WTC11 (cell line): ENCODE measurements around the gene ZNF555. TPM values are rescaled to one million over a fixed set of nuclear protein-coding genes. Genes with fewer than 3 reads are reported as not detected.

Source experiments
- ATAC-seq: fragments of 200-7000 bp; cut with Tn5 transposase; 2 replicates; pipeline ENCODE4 v1.10.0; 2021; ENCODE audit warnings: mild to moderate bottlenecking, moderate library complexity
- CTCF ChIA-PET: fragments of 300-600 bp; sonication (Branson Sonifier 250); formaldehyde crosslinking; loops from one replicate; lab custom pipeline; 2021; ENCODE audit warnings: antibody characterized with exemption; lab: Charles Lee
- POLR2A ChIA-PET: fragments of 350-600 bp; sonication (Branson Sonifier 250); formaldehyde crosslinking; loops from one replicate; lab custom pipeline; 2021; ENCODE audit warnings: antibody characterized with exemption; lab: Charles Lee
- DNase-seq: peaks from one replicate; pipeline ENCODE4 v3.0.0; 2021; ENCODE audit warnings: low spot score
- H3K27ac Mint-ChIP-seq: 2 replicates; pipeline ENCODE4 v1.8.0; 2021; ENCODE audit warnings: mixed read lengths
- H3K27me3 Mint-ChIP-seq: 2 replicates; pipeline ENCODE4 v1.8.0; 2021; ENCODE audit warnings: low read depth, mild to moderate bottlenecking, moderate library complexity, mixed read lengths
- H3K36me3 Mint-ChIP-seq: 2 replicates; pipeline ENCODE4 v1.8.0; 2021; ENCODE audit warnings: mixed read lengths
- H3K4me1 Mint-ChIP-seq: 2 replicates; pipeline ENCODE4 v1.8.0; 2022; ENCODE audit warnings: mixed read lengths
- H3K4me3 Mint-ChIP-seq: 2 replicates; pipeline ENCODE4 v1.8.0; 2021; ENCODE audit warnings: mild to moderate bottlenecking, moderate library complexity, mixed read lengths
- H3K9me3 Mint-ChIP-seq: 2 replicates; pipeline ENCODE4 v1.8.0; 2021; ENCODE audit warnings: mixed read lengths
- GABPB1 ChIP-seq: sonication (generic); formaldehyde crosslinking; IDR thresholded peaks from 2 replicates; pipeline ENCODE4 v1.8.1; 2023; ENCODE audit warnings: mild to moderate bottlenecking, missing genetic modification reagents
- SMAD3 ChIP-seq: sonication (generic); formaldehyde crosslinking; IDR thresholded peaks from 2 replicates; pipeline ENCODE4 v1.8.0; 2022; ENCODE audit warnings: missing genetic modification reagents, mild to moderate bottlenecking, borderline replicate concordance
- ZNF263 ChIP-seq: sonication (generic); formaldehyde crosslinking; IDR thresholded peaks from 2 replicates; pipeline ENCODE4 v1.8.1; 2022; ENCODE audit warnings: low read depth, mild to moderate bottlenecking, moderate library complexity, missing genetic modification reagents
- ZNF317 ChIP-seq: sonication (generic); formaldehyde crosslinking; IDR thresholded peaks from 2 replicates; pipeline ENCODE4 v1.8.1; 2023; ENCODE audit warnings: low read depth, mild to moderate bottlenecking, moderate library complexity, missing genetic modification reagents, borderline replicate concordance
- ZNF423 ChIP-seq: fragments of 250-450 bp; sonication (Bioruptor Pico); IDR thresholded peaks from 2 replicates; pipeline ENCODE4 v2.1.2; 2022; ENCODE audit warnings: mild to moderate bottlenecking, moderate library complexity
- total RNA-seq: library from RNA; stranded (reverse); gene quantifications from 3 replicates; pipeline ENCODE4 v1.2.3, GENCODE V29; 2021
- TF ChIP-seq, protein P1 (sequence below): sonication (generic); formaldehyde crosslinking; IDR thresholded peaks from 2 replicates; pipeline ENCODE4 v1.8.0; 2023; ENCODE audit warnings: mild to moderate bottlenecking, missing genetic modification reagents
- TF ChIP-seq, protein P2 (sequence below): sonication (generic); formaldehyde crosslinking; IDR thresholded peaks from 2 replicates; pipeline ENCODE4 v1.8.1; 2023; ENCODE audit warnings: mild to moderate bottlenecking, missing genetic modification reagents, borderline replicate concordance
- TF ChIP-seq, protein P3 (sequence below): sonication (generic); formaldehyde crosslinking; IDR thresholded peaks from 2 replicates; pipeline ENCODE4 v1.8.0; 2022; ENCODE audit warnings: mild to moderate bottlenecking, missing genetic modification reagents
- TF ChIP-seq, protein P4 (sequence below): fragments of 250-450 bp; sonication (Bioruptor Pico); IDR thresholded peaks from 2 replicates; pipeline ENCODE4 v1.9.0; 2021; ENCODE audit warnings: mild to moderate bottlenecking, borderline replicate concordance
- TF ChIP-seq, protein P5 (sequence below): sonication (generic); formaldehyde crosslinking; IDR thresholded peaks from 2 replicates; pipeline ENCODE4 v1.8.1; 2023; ENCODE audit warnings: mild to moderate bottlenecking, missing genetic modification reagents
- TF ChIP-seq, protein P6 (sequence below): fragments of 250-450 bp; sonication (Bioruptor Pico); IDR thresholded peaks from 2 replicates; pipeline ENCODE4 v2.1.2; 2022; ENCODE audit warnings: mild to moderate bottlenecking, moderate library complexity

Gene ZNF555
- total RNA-seq, 1 experiment from 2014 or later = 6.6 TPM

DNA sequence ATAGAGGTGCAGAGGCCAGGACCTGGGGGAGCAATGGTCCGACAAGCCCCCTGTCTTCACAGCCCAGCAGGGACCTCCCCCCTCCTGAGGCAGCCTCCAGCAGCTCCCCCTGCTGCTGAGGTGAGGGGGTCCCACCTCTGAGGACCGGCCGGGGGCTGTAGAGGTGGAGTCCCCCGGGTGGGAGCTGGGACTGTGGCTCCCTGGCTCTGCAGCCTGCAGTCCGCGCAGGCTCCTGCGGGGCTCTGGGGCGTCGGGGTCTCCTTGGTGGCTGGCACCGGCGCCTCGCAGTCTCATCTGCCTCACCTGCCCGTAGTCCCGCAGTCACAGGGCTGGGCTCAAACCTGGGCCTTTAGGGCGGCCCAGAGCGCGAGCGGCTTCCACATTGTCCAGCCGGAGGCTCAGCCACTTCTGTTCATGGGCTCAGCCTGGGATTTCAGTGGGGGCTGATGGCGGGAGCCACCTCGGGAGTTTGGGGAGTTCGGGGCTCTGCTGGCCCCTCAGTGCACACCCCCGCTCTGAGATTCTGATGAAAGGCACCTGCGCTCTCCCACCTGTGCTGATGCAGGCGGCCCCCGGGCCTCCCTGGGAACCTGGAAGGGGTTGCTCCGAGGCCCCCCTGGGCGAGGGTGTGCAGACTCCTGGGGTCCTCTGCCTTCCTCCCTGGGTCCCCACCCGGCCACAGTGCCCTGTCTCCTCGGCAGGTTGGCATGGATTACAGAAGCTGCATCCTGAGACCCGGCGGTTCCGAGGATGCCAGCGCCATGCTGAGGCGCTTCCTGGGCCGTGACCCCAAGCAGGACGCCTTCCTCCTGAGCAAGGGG is 28.7 kb upstream of the ZNF555 start (continued):
- TF ChIP-seq ZNF263 (no peak), SMAD3 (CRISPR knock-in tag) (no peak)
- TF ChIP-seq, protein P1, sequence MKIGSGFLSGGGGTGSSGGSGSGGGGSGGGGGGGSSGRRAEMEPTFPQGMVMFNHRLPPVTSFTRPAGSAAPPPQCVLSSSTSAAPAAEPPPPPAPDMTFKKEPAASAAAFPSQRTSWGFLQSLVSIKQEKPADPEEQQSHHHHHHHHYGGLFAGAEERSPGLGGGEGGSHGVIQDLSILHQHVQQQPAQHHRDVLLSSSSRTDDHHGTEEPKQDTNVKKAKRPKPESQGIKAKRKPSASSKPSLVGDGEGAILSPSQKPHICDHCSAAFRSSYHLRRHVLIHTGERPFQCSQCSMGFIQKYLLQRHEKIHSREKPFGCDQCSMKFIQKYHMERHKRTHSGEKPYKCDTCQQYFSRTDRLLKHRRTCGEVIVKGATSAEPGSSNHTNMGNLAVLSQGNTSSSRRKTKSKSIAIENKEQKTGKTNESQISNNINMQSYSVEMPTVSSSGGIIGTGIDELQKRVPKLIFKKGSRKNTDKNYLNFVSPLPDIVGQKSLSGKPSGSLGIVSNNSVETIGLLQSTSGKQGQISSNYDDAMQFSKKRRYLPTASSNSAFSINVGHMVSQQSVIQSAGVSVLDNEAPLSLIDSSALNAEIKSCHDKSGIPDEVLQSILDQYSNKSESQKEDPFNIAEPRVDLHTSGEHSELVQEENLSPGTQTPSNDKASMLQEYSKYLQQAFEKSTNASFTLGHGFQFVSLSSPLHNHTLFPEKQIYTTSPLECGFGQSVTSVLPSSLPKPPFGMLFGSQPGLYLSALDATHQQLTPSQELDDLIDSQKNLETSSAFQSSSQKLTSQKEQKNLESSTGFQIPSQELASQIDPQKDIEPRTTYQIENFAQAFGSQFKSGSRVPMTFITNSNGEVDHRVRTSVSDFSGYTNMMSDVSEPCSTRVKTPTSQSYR (CRISPR knock-in tag) = no peak
- TF ChIP-seq, protein P2, sequence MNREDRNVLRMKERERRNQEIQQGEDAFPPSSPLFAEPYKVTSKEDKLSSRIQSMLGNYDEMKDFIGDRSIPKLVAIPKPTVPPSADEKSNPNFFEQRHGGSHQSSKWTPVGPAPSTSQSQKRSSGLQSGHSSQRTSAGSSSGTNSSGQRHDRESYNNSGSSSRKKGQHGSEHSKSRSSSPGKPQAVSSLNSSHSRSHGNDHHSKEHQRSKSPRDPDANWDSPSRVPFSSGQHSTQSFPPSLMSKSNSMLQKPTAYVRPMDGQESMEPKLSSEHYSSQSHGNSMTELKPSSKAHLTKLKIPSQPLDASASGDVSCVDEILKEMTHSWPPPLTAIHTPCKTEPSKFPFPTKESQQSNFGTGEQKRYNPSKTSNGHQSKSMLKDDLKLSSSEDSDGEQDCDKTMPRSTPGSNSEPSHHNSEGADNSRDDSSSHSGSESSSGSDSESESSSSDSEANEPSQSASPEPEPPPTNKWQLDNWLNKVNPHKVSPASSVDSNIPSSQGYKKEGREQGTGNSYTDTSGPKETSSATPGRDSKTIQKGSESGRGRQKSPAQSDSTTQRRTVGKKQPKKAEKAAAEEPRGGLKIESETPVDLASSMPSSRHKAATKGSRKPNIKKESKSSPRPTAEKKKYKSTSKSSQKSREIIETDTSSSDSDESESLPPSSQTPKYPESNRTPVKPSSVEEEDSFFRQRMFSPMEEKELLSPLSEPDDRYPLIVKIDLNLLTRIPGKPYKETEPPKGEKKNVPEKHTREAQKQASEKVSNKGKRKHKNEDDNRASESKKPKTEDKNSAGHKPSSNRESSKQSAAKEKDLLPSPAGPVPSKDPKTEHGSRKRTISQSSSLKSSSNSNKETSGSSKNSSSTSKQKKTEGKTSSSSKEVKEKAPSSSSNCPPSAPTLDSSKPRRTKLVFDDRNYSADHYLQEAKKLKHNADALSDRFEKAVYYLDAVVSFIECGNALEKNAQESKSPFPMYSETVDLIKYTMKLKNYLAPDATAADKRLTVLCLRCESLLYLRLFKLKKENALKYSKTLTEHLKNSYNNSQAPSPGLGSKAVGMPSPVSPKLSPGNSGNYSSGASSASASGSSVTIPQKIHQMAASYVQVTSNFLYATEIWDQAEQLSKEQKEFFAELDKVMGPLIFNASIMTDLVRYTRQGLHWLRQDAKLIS (CRISPR knock-in tag) = no peak
- TF ChIP-seq, protein P3, sequence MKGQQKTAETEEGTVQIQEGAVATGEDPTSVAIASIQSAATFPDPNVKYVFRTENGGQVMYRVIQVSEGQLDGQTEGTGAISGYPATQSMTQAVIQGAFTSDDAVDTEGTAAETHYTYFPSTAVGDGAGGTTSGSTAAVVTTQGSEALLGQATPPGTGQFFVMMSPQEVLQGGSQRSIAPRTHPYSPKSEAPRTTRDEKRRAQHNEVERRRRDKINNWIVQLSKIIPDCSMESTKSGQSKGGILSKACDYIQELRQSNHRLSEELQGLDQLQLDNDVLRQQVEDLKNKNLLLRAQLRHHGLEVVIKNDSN (CRISPR knock-in tag) = no peak
- TF ChIP-seq, protein P4, sequence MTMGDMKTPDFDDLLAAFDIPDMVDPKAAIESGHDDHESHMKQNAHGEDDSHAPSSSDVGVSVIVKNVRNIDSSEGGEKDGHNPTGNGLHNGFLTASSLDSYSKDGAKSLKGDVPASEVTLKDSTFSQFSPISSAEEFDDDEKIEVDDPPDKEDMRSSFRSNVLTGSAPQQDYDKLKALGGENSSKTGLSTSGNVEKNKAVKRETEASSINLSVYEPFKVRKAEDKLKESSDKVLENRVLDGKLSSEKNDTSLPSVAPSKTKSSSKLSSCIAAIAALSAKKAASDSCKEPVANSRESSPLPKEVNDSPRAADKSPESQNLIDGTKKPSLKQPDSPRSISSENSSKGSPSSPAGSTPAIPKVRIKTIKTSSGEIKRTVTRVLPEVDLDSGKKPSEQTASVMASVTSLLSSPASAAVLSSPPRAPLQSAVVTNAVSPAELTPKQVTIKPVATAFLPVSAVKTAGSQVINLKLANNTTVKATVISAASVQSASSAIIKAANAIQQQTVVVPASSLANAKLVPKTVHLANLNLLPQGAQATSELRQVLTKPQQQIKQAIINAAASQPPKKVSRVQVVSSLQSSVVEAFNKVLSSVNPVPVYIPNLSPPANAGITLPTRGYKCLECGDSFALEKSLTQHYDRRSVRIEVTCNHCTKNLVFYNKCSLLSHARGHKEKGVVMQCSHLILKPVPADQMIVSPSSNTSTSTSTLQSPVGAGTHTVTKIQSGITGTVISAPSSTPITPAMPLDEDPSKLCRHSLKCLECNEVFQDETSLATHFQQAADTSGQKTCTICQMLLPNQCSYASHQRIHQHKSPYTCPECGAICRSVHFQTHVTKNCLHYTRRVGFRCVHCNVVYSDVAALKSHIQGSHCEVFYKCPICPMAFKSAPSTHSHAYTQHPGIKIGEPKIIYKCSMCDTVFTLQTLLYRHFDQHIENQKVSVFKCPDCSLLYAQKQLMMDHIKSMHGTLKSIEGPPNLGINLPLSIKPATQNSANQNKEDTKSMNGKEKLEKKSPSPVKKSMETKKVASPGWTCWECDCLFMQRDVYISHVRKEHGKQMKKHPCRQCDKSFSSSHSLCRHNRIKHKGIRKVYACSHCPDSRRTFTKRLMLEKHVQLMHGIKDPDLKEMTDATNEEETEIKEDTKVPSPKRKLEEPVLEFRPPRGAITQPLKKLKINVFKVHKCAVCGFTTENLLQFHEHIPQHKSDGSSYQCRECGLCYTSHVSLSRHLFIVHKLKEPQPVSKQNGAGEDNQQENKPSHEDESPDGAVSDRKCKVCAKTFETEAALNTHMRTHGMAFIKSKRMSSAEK (CRISPR knock-in tag) = no peak
- TF ChIP-seq, all 79 proteins: peak for 0

DNA sequence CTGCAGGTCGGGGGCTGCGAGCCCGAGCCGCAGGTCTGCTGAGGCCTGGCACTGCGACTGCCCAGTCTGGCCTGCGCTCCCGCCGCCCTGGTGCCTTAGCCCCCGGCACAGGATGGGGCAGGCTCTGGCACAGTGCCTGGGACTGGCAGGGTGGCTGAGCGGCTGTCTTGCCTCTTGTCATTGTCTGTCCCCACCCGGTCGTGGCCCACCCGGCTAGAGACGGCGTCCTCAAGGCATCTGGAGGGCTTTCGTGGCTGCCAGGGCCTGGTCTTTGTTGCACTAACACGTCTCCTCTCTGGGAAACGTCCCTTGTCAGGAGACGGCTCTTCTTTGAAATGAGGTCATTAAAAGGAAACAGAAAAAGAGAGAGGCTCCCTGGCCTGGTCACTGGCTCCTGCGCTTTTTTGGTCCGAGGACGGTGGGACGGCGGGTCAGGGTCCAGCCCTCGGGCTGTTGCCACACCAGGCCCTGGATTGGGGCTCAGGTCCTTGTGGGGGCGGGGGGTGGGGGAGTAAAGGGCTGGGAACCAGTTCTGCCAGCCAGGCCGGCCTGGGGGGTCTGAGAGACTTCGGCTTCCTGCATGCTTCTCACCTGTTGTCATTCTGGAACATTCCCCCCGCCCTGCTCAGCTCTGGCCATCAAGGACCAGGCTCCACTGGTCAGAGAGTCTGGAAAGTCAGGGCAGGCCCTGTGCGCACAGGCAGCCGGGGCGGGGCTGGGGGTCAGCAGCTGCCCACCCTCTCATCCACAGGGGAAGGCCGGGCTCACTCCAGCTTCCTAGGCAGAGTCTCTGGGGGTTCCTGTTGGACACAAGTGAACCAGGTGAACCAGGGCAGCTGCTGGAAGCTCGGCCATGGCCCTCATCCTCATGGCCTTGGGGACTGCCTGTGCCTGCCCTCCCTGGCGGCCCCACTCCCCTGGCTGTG is 27.8 kb upstream of the ZNF555 start:
- POLR2A ChIA-PET = no interaction called here
- no peaks in the 10 kb centered on the region for H3K4me1 Mint-ChIP-seq
- ATAC-seq (no peak), DNase-seq (no peak)
- H3K4me3 Mint-ChIP-seq = no peak overlapping the region
- CTCF ChIA-PET = no interaction called here
- no peak overlapping the region for H3K27ac Mint-ChIP-seq
- no peaks in the 10 kb centered on the region; the same call in 1 of the 2 replicates for H3K9me3 Mint-ChIP-seq
- H3K27me3 Mint-ChIP-seq = no peaks in the 10 kb centered on the region
- peaks cover 15% of the 10 kb centered on the region for H3K36me3 Mint-ChIP-seq
- TF ChIP-seq ZNF423 (no peak), ZNF317 (no peak), GABPB1 (CRISPR knock-in tag) (no peak)
- TF ChIP-seq, protein P2 (CRISPR knock-in tag) = no peak
- TF ChIP-seq, protein P5, sequence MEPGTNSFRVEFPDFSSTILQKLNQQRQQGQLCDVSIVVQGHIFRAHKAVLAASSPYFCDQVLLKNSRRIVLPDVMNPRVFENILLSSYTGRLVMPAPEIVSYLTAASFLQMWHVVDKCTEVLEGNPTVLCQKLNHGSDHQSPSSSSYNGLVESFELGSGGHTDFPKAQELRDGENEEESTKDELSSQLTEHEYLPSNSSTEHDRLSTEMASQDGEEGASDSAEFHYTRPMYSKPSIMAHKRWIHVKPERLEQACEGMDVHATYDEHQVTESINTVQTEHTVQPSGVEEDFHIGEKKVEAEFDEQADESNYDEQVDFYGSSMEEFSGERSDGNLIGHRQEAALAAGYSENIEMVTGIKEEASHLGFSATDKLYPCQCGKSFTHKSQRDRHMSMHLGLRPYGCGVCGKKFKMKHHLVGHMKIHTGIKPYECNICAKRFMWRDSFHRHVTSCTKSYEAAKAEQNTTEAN (CRISPR knock-in tag) = no peak
- TF ChIP-seq, protein P6, sequence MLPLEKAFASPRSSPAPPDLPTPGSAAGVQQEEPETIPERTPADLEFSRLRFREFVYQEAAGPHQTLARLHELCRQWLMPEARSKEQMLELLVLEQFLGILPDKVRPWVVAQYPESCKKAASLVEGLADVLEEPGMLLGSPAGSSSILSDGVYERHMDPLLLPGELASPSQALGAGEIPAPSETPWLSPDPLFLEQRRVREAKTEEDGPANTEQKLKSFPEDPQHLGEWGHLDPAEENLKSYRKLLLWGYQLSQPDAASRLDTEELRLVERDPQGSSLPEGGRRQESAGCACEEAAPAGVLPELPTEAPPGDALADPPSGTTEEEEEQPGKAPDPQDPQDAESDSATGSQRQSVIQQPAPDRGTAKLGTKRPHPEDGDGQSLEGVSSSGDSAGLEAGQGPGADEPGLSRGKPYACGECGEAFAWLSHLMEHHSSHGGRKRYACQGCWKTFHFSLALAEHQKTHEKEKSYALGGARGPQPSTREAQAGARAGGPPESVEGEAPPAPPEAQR (CRISPR knock-in tag) = no peak
